Activated CD8-positive, alpha-beta memory T cell treated with anti-CD3 and anti-CD28 coated beads for 4 hours (primary cell): Measurements from ENCODE around the gene PPP1R14B.

Experiments used
- DNase-seq, 2 donors: peaks; one replicate each; pipeline ENCODE4 v3.0.0-alpha.2; 2020; ENCODE audit warnings: low read depth in 2 of 2

The PPP1R14B gene

DNA sequence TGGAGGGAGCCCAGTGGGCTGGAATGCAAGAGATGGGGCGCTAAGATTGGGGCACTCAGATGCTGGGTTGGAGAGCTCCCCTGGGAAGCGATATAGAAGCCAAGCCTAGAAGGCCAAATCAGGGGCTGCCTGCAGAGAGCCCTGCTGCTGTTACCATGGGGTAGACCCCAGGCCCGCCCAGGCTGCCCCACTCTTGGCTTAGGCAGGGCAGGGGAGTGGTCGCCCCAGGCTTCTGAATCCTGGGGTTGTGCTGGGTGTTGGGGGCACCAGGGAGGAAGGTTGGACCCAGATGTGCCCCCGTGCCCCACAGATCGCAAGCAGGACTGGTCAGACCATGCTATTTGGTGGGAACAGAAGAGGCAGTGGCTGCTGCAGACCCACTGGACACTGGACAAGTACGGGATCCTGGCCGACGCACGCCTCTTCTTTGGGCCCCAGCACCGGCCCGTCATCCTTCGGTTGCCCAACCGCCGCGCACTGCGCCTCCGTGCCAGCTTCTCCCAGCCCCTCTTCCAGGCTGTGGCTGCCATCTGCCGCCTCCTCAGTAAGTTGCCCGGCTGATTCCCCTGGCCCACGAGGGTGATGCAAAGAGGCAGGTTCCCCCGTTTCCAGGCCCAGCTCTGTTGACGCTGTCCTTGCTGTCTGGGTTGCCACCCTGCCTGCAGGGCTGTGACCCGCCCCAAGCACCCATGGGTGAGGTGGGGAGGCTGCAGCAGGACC is 36.3 kb downstream of the PPP1R14B start:
- no peak for DNase-seq

DNA sequence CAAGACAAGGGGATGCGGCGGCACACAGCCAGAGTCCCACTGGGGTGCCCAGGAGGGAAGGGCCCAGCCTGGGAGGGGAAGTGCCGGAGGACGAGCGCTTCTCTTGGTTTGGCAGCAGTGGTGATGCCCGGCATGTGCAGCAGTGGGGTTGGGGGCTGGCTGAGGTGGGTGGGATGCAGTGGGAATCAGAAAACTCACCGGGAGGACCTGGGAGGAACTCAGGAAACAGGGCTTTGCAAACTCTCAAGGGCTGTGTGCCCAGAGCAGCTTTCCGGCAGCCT is 37.2 kb downstream of the PPP1R14B start:
- no peak for DNase-seq

DNA sequence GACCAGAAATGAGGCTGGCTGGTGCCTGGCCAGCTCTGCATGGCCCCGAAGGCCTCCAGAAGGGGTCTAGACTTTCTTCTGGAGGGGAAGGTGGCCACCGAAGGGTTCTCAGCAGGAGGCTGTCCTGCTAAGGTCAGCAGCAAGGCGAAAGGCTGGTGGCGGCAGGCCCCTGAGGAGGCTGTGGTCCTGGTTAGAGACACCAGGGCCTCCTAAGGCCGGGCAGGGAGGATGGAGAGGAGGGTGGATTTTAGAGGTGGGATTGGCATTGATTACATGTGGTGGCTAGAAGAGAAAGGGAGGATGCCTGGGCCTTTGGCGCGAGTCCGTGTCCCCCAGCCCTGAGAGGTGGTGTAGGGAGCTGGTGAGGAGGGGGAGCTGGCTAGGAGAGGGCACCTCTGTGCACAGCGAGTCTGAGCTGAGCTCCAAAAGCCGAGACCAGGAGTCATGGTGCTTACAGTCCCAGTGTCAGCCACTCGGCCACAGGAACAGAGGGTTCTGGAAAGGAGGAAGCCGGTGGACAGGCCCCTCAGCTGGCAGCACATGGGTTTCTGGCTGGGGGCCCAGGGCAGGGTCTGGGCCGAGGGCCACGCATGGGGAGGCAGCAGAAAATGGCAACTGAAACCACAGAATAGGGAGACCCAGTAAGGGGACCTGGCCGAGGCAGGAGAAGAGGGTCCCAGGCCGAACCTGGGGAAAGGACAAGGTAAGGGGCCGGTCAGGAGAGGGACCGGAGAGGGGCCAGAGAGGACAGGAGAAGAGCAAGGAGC is 37.8 kb downstream of the PPP1R14B start:
- no peak for DNase-seq

DNA sequence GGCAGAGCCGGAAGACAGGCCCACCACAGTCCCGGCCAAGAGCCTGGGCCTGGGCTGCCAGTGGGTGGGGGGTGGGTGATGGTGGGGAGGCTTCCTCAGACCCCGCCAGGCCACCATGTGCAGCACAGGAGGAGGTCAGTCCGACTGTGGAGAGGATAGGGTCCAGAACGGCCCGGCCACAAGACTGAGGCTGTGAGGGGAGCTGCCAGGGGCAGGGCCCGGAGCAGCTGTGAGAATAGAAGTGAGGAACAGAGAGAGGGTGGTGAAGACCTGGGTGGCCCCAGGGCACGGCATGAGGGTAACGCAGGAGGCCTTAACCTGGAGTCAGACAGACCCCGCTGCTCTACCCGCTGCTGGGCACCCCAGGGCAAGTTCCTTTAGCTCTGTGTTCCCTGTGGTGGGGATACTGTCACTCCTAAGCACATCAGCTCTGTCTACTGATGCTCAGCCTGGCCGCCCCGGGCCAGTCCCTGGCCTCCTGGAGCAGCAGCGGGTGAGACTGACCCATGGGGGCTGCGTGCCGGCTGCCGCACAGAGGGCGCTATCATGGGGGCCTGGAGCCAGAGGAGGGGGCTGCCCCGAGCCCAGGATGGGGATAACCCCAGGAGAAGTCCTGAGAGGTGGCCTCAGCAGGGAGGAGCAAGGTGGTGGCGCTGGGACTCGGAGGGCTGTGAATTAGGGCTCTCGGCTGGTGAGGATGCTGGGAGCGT is 38.5 kb downstream of the PPP1R14B start:
- DNase-seq = no peak

DNA sequence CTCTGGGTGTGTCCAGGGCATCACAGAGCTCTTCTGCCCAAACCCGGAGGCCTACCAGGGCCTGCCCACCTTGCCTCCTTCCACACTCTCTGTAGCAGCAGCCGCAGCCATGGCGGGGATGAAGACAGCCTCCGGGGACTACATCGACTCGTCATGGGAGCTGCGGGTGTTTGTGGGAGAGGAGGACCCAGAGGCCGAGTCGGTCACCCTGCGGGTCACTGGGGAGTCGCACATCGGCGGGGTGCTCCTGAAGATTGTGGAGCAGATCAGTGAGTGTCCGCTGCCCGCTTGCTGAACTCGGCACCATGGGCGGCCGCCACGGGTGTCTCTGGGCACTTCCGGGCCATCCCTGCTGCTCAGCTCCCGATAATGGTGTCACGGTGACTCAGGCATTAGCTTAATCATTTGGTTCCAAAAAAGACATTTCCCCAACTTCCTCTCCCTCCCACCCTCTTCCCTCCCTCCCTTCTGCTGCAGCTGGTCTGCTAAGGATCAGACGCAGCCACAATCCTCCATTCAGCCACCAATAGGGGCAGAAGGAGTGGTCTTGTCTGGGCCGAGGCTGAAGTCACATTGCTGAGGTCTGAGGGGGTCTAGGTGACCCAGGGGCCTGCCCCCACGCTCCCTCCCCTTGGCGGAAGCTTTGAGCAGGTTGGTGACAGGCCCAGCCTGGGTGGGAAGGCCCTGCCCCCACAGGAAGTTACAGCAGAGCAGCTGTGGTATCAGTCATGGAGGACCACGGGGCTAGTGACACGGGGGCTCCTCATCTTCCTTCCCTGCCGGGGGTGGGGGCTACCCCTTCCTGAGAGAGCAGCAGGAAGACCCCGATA is 39.3 kb downstream of the PPP1R14B start:
- DNase-seq = peak; percentile 69 to 77

DNA sequence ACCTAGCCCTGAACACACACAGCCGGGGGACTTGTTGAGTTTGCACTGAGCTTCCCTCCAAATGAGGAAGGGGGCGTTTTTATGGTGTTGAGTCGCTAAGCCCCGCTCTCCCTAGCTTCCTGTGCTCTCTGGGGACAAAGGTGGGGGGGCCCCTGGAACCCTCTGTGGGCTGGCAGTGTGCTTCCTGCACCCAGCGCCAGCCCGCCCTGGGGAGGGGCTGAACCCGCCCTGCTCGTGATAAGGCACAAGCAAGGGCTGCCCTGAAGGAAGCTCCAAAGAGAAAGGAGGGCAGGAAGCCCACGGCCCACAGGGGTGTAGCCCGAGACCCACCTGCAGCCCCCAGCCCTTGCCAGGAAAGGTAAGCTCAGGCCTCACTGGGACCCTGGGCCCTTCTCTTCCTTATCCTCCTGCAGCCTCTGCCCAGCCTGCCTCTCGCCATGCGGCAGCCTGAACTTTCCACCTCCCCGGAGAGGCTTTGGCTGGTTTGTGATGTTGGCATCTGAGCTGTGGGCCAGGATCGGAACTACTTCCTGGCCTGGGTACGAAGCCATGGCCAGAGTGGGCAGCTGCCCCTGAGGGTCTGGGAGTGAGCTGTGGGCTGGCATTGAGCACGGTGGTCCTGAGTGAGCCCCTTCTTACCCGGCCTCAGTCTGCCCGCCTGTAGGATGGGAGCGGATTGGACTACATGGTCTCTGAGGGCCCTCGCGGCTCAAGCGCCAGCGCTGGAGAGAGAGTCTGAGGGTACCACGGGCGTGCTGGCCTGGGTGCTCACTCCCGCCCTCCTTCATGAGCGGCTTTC is 40.1 kb downstream of the PPP1R14B start, which contains the start of gene FERMT3:
Gene FERMT3, plus strand, starts transcription at position 265 of the 799 bp plus-strand sequence. CDS start 644 bp downstream, outside the sequence.
- DNase-seq = peak in 1 of 2 donors; percentile 56

DNA sequence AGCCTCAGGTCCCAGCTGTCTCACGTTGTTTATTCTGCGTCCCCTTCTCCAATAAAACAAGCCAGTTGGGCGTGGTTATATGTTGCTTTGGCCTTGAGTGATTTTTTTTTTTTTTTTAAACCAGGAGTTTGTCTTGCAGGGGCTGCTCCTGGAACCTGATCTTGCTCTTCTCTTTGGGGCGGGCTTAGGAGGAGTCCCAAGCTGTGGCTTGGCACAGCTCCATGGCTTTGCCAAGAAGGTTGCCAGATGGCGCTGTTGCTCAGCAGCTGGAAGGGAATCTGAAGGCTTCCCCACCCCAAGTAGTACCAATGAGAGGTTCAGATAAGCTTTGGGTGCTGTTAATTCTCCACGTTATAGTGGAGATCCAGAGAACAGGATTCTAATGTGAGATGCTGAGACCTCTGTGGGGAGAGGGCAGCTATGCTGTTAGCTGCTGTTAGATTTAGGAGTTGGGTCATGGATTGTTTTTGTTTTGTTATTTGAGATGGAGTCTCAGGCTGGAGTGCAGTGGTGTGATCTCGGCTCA is 42.2 kb downstream of the PPP1R14B start:
- peak; percentile 58 to 70 for DNase-seq

DNA sequence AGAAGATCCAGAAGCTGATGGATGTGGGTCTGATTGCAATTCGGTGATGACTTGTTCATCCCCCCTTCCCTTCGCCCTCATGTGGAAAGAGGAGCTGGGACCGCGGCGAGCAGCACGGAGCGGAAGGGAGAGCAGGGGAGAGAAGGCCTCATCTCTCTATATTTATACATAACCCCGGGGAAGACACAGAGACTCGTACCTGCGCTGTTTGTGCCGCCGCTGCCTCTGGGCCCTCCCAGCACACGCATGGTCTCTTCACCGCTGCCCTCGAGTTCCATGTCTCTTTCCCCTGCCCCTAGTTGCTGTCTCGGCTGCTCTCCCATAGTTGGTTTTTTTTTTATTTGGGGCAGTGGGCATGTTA is 42.7 kb downstream of the PPP1R14B start:
- no peak for DNase-seq

DNA sequence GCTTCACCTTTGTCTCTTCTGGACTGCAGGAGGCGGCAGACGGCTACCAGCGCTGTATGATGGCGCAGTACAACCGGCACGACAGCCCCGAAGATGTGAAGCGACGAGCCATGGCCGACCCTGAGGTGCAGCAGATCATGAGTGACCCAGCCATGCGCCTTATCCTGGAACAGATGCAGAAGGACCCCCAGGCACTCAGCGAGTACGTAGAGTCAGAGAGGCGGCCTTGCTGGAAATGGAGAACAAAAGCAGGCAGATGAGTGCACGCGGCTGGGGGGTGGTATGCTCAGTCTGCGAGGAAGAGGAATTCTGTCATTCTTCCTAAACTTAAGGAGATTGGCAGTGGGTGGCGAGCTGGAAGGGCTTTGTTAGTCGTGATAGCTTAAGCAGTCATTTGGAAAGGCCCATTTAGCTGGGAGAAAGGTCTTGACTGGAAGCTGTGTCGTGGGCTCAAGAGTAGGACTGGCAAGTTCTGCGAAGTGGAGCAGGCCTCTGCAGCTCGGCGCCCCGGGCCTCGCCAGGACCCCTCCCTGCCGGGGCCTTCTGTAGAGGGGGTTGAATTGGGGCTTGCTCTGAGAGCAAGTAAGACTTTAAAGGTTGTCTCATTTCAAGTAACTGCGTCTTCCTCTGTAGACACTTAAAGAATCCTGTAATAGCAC is 43.2 kb downstream of the PPP1R14B start:
- DNase-seq = no peak

DNA sequence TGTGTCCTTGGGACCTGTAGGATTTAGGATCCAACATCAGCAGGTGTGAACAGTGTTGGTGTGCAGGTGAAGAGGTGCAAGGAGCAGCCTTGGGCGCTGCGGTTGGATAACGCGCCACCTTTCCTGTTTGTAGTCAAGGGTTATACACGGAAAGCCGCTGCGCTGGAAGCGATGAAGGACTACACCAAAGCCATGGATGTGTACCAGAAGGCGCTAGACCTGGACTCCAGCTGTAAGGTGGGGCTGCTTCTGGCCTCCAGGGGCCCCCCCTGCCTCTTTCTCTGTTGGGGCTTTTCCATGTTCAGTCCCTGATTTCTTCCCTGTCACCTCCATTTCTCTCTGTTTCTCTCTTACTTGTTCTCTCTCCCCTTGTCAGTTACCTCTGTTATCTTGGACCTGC is 43.8 kb downstream of the PPP1R14B start:
- no peak for DNase-seq

DNA sequence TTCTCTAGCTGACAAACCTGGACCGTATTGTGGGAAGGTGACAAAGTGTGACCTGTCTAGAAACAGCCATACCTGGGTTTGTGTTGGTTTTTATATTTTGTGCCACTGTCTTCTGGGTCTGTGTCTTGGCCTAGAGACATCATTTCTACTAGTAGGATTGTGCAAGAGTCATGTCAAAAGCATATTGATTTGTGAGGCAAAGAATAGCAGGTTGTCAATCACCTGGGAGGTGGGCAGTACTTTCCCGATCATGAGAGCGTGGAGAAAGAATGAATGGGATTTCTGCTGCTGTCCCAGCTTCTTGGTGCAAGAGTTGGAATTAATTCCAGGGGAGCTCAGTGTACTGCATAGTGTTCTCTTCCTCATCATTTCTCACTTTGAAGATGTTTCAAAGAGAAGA is 45.2 kb downstream of the PPP1R14B start:
- DNase-seq = no peak

DNA sequence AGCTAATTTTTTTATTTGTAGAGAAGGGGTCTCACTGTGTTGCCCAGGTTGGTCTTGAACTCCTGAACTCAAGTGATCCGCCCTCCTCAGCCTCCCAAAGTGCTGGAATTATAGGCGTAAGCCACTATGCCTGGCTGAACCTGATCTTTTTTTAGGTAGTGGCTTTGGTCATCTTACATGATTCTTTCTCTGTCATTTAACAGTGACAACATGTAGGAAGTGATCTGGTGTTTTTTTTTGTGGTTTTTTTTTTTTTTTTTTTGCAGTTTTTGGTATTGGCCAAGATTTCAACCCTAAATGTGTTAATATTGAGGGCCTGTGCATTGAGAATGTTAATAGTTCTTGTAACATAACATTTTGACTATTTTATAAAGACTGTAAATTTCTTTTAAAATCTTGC is 48.2 kb downstream of the PPP1R14B start:
- no peak for DNase-seq

DNA sequence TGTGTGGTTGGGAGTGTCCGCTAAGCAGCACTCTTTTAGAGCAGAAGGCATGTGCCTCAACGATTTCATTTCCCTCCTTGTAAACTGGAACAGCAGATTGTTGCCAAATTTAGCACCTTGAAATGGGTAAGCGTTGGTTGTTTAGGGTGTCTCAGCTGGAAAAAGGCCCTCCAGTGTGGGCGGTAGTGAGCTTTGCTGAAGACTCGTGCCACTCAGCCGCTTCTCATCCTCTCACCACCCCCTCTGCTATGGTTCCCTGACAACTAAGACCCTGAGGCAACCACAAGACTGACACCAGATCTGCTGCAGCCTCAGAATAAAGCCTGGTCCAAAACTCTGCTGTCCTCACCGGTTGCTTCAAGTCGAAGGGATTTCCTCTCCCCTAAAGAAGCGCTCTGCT is 50.1 kb downstream of the PPP1R14B start:
- no peak for DNase-seq
